ENCODE data around the gene SCML2.

Gene SCML2

GRCh38 chrX:18210470-18210869, 144.0 kb downstream of the SCML2 start:
- H3K27ac ChIP-seq, result no peak overlapping the region
- TF ChIP-seq ZFX (IDR thresholded peaks at IDR 0.05; ENCODE audit: borderline replicate concordance), result no peak
- 0 out of 2 replicates have a peak, but pooled peaks have one; percentile 14 for TF ChIP-seq CTCF (IDR thresholded peaks at IDR 0.05)

- no peak overlapping the region for H3K27ac ChIP-seq
- TF ChIP-seq ZFX (IDR thresholded peaks at IDR 0.05; ENCODE audit: borderline replicate concordance), result no peak
- no peak for TF ChIP-seq CTCF (IDR thresholded peaks at IDR 0.05)
These were observed 147.8 kb downstream of the SCML2 start for GRCh38 chrX:18206657-18207056.

- H3K27ac ChIP-seq, result no peak overlapping the region
- no peak for TF ChIP-seq ZFX (IDR thresholded peaks at IDR 0.05; ENCODE audit: borderline replicate concordance)
- no peak for TF ChIP-seq CTCF (IDR thresholded peaks at IDR 0.05)
These were observed 150.9 kb downstream of the SCML2 start for GRCh38 chrX:18203631-18204030.

GRCh38 chrX:18194688-18195087, 159.8 kb downstream of the SCML2 start:
- TF ChIP-seq CTCF (IDR thresholded peaks at IDR 0.05) (no peak), ZFX (IDR thresholded peaks at IDR 0.05; ENCODE audit: borderline replicate concordance) (no peak)
- no peak overlapping the region for H3K27ac ChIP-seq
